HEK293T (cell line): Measurements from ENCODE around the gene ACSS3.

ENCODE experiments used
- CTCF ChIA-PET: fragments of 350-600 bp; formaldehyde crosslinking; extraction: SDS; loops from one replicate; lab custom pipeline; 2021; ENCODE audit warnings: antibody characterized with exemption, inconsistent platforms; lab: Yijun Ruan, JAX
- POLR2A ChIA-PET: fragments of 350-600 bp; formaldehyde crosslinking; extraction: SDS; loops from one replicate; lab custom pipeline; 2020; ENCODE audit warnings: antibody characterized with exemption, inconsistent platforms; lab: Yijun Ruan, JAX
- DNase-seq: peaks from one replicate; pipeline ENCODE4 v3.0.0; 2012; ENCODE audit warnings: mixed read lengths; ENCODE audit errors: extremely low spot score
- ARNT ChIP-seq: fragments of 450-650 bp; IDR thresholded peaks from 2 replicates; pipeline ENCODE4 v1.6.1; 2017; ENCODE audit warnings: mild to moderate bottlenecking
- BHLHE40 ChIP-seq: fragments of 450-650 bp; IDR thresholded peaks from 2 replicates; pipeline ENCODE4 v1.6.1; 2016; ENCODE audit warnings: mild to moderate bottlenecking, moderate library complexity, borderline replicate concordance
- CTBP1 ChIP-seq: fragments of 450-650 bp; IDR thresholded peaks from 2 replicates; pipeline ENCODE4 v1.6.1; 2016; ENCODE audit warnings: borderline replicate concordance
- ELF4 ChIP-seq: fragments of 450-650 bp; IDR thresholded peaks from 2 replicates; pipeline ENCODE4 v1.6.1; 2017; ENCODE audit warnings: antibody characterized with exemption
- FOXA1 ChIP-seq: fragments of 450-650 bp; IDR thresholded peaks from 2 replicates; pipeline ENCODE4 v1.6.1; 2016; ENCODE audit warnings: mild to moderate bottlenecking
- FOXK2 ChIP-seq: fragments of 450-650 bp; IDR thresholded peaks from 2 replicates; pipeline ENCODE4 v1.6.1; 2016; ENCODE audit warnings: mild to moderate bottlenecking
- FOXM1 ChIP-seq: fragments of 450-650 bp; IDR thresholded peaks from 2 replicates; pipeline ENCODE4 v1.6.1; 2017; ENCODE audit warnings: mild to moderate bottlenecking, borderline replicate concordance
- HDGF ChIP-seq: fragments of 450-650 bp; IDR thresholded peaks from 2 replicates; pipeline ENCODE4 v1.6.1; 2017; ENCODE audit warnings: antibody characterized with exemption, borderline replicate concordance
- L3MBTL2 ChIP-seq: fragments of 450-650 bp; conservative IDR thresholded peaks from 2 replicates; pipeline ENCODE4 v1.6.1; 2016; ENCODE audit warnings: mild to moderate bottlenecking
- LEF1 ChIP-seq: fragments of 450-650 bp; IDR thresholded peaks from 2 replicates; pipeline ENCODE4 v1.6.1; 2017; ENCODE audit warnings: mild to moderate bottlenecking, borderline replicate concordance
- NFRKB ChIP-seq: fragments of 450-650 bp; IDR thresholded peaks from 2 replicates; pipeline ENCODE4 v1.6.1; 2016; ENCODE audit warnings: mild to moderate bottlenecking, moderate library complexity
- SP1 ChIP-seq: fragments of 450-650 bp; IDR thresholded peaks from 2 replicates; pipeline ENCODE4 v1.6.1; 2017
- SUZ12 ChIP-seq: fragments of 450-650 bp; IDR thresholded peaks from 2 replicates; pipeline ENCODE4 v1.6.1; 2016; ENCODE audit warnings: mild to moderate bottlenecking
- TARDBP ChIP-seq: fragments of 450-650 bp; IDR thresholded peaks from 2 replicates; pipeline ENCODE4 v1.6.1; 2016
- ZNF384 ChIP-seq: fragments of 450-650 bp; IDR thresholded peaks from 2 replicates; pipeline ENCODE4 v1.6.1; 2016
- TF ChIP-seq, protein P1 (sequence below): fragments of 450-650 bp; IDR thresholded peaks from 2 replicates; pipeline ENCODE4 v1.6.1; 2016

ACSS3 gene

DNA sequence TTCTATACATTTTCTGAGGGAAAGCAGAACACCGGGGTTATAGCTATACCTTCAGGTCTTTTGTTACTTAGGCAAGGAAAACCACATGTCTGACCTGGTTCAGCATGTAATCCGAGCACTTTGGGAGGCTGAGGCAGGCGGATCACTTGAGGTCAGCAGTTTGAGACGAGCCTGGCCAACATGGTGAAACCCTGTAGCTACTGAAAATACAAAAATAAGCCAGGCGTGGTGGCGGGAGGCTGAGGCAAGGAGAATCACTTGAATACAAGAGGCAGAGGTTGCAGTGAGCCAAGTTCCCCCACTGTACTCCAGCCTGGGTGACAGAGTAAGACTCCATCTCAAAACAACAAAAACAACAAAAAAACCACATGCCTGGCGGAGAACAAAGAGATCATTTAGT, 177.6 kb downstream of the ACSS3 start:
- POLR2A ChIA-PET: no interaction called here
- TF ChIP-seq SUZ12: no peak
- no peak for TF ChIP-seq TARDBP
- no peak for TF ChIP-seq ZNF384
- TF ChIP-seq, protein P1, sequence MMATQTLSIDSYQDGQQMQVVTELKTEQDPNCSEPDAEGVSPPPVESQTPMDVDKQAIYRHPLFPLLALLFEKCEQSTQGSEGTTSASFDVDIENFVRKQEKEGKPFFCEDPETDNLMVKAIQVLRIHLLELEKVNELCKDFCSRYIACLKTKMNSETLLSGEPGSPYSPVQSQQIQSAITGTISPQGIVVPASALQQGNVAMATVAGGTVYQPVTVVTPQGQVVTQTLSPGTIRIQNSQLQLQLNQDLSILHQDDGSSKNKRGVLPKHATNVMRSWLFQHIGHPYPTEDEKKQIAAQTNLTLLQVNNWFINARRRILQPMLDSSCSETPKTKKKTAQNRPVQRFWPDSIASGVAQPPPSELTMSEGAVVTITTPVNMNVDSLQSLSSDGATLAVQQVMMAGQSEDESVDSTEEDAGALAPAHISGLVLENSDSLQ: no peak
- TF ChIP-seq FOXA1: no peak
- no peak for TF ChIP-seq BHLHE40
- TF ChIP-seq HDGF: no peak
- DNase-seq: no peak
- CTCF ChIA-PET: no interaction called here

DNA sequence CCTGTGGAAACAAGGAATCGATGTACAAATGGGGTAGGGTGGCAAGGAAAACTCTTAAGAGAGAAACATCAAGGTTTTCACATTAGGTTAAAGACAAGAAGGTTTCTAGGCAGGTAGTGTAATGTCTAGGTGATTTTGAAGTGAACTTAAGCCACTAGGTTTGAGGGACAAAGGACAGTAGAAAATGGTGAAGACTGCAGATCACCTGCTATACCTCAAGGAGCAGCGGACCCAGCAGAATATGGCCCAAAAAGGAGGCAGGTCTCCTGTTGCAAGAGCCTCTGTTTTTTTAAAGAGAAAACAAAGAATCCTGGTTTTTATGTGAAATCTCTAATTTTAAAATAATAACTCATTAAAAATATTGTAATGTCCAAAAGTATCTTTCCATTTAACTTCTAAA, 178.1 kb downstream of the ACSS3 start:
- DNase-seq: no peak
- TF ChIP-seq ZNF384 (no peak), BHLHE40 (no peak), L3MBTL2 (no peak), HDGF (no peak), NFRKB (no peak), TARDBP (no peak), SUZ12 (no peak)
- TF ChIP-seq, protein P1: no peak
- ChIA-PET POLR2A (no interaction called here), CTCF (no interaction called here)

DNA sequence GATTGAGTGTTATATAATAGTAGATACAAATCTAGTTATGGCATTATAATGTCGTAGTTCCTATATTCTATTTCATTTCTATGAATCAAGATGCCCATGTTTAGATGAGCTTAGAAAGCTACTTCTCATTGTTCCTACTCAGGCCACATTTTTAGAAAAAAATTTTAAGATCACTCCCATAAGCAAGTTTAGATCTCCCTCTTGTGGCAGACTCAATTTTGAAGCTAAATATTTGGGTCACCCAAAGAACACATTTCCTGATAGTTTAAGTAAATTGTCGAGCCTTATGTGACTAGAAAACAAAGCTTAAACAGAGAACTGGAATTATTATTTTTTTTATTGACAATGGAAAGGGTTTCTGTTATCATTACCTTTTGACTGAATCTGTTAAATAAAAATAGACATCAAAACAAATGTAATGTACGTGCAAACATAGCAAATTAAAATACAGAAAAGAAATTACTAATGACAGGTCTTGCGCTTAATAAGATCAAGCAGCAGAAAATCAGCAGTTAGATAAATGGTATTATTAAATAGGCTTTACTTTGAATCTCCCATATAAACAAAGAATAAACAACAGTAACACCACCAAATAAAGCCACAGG, 180.2 kb downstream of the ACSS3 start:
- POLR2A ChIA-PET: no interaction called here
- peak; percentile 17 for DNase-seq
- TF ChIP-seq ZNF384 (peak; percentile 90), ELF4 (no peak), CTBP1 (no peak), BHLHE40 (no peak)
- TF ChIP-seq, protein P1: no peak
- CTCF ChIA-PET: interaction anchor here (0.6 to 1.1 kb wide), 2 partner anchors 58 to 421 kb away, joined by 3 read pairs; no protein-coding TSS in a partner anchor

DNA sequence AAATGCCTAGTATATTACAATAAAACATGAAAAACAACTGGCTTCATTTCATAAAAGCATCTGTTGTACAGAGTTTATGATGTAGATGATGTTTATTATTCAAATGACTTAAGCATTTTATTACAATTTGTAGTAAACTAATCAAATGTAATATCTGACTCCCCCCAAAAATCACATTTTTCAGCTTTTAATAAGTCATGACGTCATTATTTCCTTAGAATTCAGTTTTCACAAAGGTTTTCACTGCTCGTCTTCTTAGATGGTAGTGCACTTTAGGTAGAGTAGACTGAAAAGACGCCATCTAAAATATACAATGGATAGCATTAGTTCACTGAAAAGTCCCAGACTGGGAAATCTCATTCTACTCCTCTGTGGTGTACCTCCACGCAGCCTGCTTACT, 181.5 kb downstream of the ACSS3 start:
- DNase-seq: no peak
- POLR2A ChIA-PET: no interaction called here
- TF ChIP-seq FOXK2 (no peak), ZNF384 (no peak), NFRKB (no peak), FOXA1 (no peak), ELF4 (no peak), BHLHE40 (no peak), SP1 (no peak)
- TF ChIP-seq, protein P1: no peak
- CTCF ChIA-PET: interaction anchor here (0.6 kb wide), 1 partner anchor 111 kb away, joined by 3 read pairs; no protein-coding TSS in a partner anchor

DNA sequence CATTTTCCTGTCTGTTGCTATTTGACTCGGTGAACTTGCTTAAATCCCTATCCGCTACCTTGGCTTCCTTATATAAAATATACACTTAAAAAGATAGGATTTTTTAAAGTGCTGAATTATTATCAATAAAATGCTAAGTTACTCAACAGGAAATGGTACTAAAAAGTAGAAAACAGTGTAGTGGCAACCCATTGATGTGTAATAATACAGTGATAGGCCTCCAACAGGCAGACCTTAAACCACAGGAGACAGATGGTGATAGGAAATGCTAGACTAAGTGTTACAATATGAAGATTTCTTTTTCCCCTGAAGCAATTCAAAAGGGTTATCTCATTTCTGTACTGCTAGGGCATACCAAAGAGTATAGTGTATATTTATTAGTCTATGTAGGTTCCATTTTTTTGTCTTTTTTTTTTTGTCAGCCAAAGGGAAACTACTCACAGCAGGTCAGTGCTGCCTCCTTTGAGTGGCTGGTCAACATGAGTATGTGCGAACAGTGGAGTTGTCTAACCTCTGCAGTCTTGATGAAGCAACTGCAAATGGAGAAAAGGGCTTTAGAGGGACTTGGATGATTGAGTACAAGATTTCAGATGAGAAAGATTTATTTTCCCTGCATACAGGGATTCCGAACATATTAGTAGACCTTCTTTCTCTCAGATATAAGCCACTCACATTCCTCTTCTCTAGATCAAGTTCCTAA, 183.8 kb downstream of the ACSS3 start:
- CTCF ChIA-PET: no interaction called here
- no peak for TF ChIP-seq BHLHE40
- TF ChIP-seq LEF1: no peak
- TF ChIP-seq CTBP1: no peak
- no peak for TF ChIP-seq ZNF384
- no peak for TF ChIP-seq TARDBP
- no peak for TF ChIP-seq FOXA1
- no peak for TF ChIP-seq SP1
- TF ChIP-seq SUZ12: no peak
- no peak for TF ChIP-seq FOXM1
- no peak for TF ChIP-seq ARNT
- TF ChIP-seq ELF4: no peak
- no peak for TF ChIP-seq HDGF
- no peak for TF ChIP-seq L3MBTL2
- DNase-seq: peak; percentile 8
- POLR2A ChIA-PET: no interaction called here

DNA sequence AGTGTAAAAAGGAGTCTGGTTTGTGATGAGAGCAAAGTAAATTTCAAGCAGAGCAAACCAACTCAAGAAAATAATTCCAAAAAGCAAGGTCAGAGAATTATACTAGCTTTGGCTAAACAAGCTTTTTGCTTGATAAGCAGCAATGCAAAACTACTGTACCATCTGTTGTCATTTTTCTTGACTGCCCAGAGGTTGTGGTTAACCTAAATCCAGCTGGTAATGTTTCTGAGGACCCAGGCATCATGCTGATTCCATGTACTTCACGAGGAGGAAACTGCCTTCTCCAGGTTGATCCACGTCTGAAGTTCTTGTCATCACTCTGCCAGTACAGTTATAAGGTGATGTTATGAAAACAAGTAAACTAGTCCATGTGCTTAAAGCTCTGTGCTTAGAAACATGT, 185.2 kb downstream of the ACSS3 start:
- CTCF ChIA-PET: no interaction called here
- no peak for DNase-seq

More for the DNA sequence above, 185.2 kb downstream of the ACSS3 start:
- TF ChIP-seq ZNF384 (no peak), TARDBP (no peak), NFRKB (no peak), ARNT (no peak), FOXK2 (no peak), L3MBTL2 (no peak), BHLHE40 (no peak), HDGF (no peak), LEF1 (no peak)
- POLR2A ChIA-PET: no interaction called here
